ENCODE data around the gene ODAD3. TPM values are rescaled to one million over a fixed set of nuclear protein-coding genes. Genes with fewer than 3 reads are reported as not detected.
A peak's percentile ranks its signal among the peaks of the same experiment; 100 is the strongest.

Gene ODAD3
- total and polyA plus RNA-seq, 2 of the 13 experiments (the other 11 are each of a cell fraction or from before 2014, with no cell fraction given) = 0.04 to 0.08 TPM

GRCh38 chr19:11380653-11381537, 54.0 kb downstream of the ODAD3 start (continued):
- TF ChIP-seq SYNCRIP (IDR thresholded peaks at IDR 0.05; ENCODE audit: insufficient read depth, low read depth, low read length) (no peak), ZBTB8A (CRISPR knock-in tag; IDR thresholded peaks at IDR 0.05; ENCODE audit: borderline replicate concordance, low read depth) (no peak), FOXM1 (CRISPR knock-in tag; IDR thresholded peaks at IDR 0.05) (no peak), ZNF619 (CRISPR knock-in tag; IDR thresholded peaks at IDR 0.05) (peak; percentile 94), CBFB (CRISPR knock-in tag; IDR thresholded peaks at IDR 0.05) (no peak), SMAD3 (CRISPR knock-in tag; IDR thresholded peaks at IDR 0.05) (0 out of 2 replicates have a peak, but pooled peaks have one; percentile 21), ZNF160 (CRISPR knock-in tag; IDR thresholded peaks at IDR 0.05) (no peak), HMGXB3 (CRISPR knock-in tag; IDR thresholded peaks at IDR 0.05; ENCODE audit: borderline replicate concordance) (0 out of 2 replicates have a peak, but pooled peaks have one; percentile 38), ZNF839 (CRISPR knock-in tag; IDR thresholded peaks at IDR 0.05; ENCODE audit: borderline replicate concordance) (no peak; the same call in 1 of the 2 replicates), PBX2 (CRISPR knock-in tag; IDR thresholded peaks at IDR 0.05) (0 out of 2 replicates have a peak, but pooled peaks have one; percentile 33), GABPB1 (CRISPR knock-in tag; IDR thresholded peaks at IDR 0.05) (peak; percentile 83), CCDC6 (CRISPR knock-in tag; IDR thresholded peaks at IDR 0.05) (peak; percentile 68; the same call in 1 of the 2 replicates), LBX2 (CRISPR knock-in tag; IDR thresholded peaks at IDR 0.05; ENCODE audit: borderline replicate concordance) (0 out of 2 replicates have a peak, but pooled peaks have one; percentile 68), AFF4 (CRISPR knock-in tag; IDR thresholded peaks at IDR 0.05) (no peak), SRSF1 (optimal IDR thresholded peaks at IDR 0.05; ENCODE audit: low read depth, low read length) (no peak)
